Testis (tissue), 2 donors: Measurements from ENCODE around the gene LCP2.

ENCODE experiments used
- CTCF ChIP-seq, 3 experiments: fragments of 450-650 bp in 2 of 3; fragments of 200-600 bp in 1 of 3; sonication (generic) in 1 of 3; IDR thresholded peaks; one replicate each; pipeline ENCODE4 v1.5.1; 2016 to 2019; ENCODE audit warnings: antibody characterized with exemption in 3 of 3, mild to moderate bottlenecking in 2 of 3, moderate library complexity in 1 of 3
- POLR2A ChIP-seq: fragments of 450-650 bp; IDR thresholded peaks from one replicate; pipeline ENCODE4 v1.6.1; 2017; ENCODE audit warnings: antibody characterized with exemption, mild to moderate bottlenecking, moderate library complexity

- no peak for TF ChIP-seq POLR2A
- no peak for TF ChIP-seq CTCF (IDR thresholded peaks at IDR 0.05)
Measured at GRCh38 chr5:170342153-170342725, 44.7 kb upstream of the LCP2 start.
